GM12892 (cell line): Measurements from ENCODE around the gene GLYAT.
"Not testable (repeated sequence)": the region's sequence is repeated elsewhere in the genome, so short reads cannot be mapped to it uniquely, and the experiment has no call there.

Experiments
- DNase-seq: peaks from one replicate; pipeline ENCODE4 v3.0.0; 2011; ENCODE audit not compliant: insufficient read length
- FAIRE-seq: peaks from 2 replicates; lab custom pipeline; 2011; peaks lifted over from hg19 to GRCh38; lab: Jason Lieb, UNC
- POLR2A ChIP-seq: IDR thresholded peaks from 2 replicates; pipeline ENCODE4 v1.6.1; 2011; ENCODE audit warnings: low read depth, low read length, control low read depth
- POLR2AphosphoS5 ChIP-seq: IDR thresholded peaks from 2 replicates; pipeline ENCODE4 v1.6.1; 2011; ENCODE audit warnings: low read depth, low read length, control low read depth
- TAF1 ChIP-seq: IDR thresholded peaks from 2 replicates; pipeline ENCODE4 v1.6.1; 2011; ENCODE audit warnings: low read depth, mild to moderate bottlenecking, control low read depth, low read length, borderline replicate concordance

The GLYAT gene

GRCh38 chr11:58740447-58740846 lies 8.7 kb upstream of the GLYAT start:
- FAIRE-seq (no peak), DNase-seq (no peak)
- TF ChIP-seq TAF1 = no peak
- TF ChIP-seq POLR2A = no peak
- TF ChIP-seq POLR2AphosphoS5 = no peak

- no peak for DNase-seq
- no peak for FAIRE-seq
- TF ChIP-seq POLR2A (no peak), TAF1 (no peak), POLR2AphosphoS5 (no peak)
Measured at GRCh38 chr11:58739725-58740430, 8.1 kb upstream of the GLYAT start.

GRCh38 chr11:58734681-58735490 lies 3.1 kb upstream of the GLYAT start:
- no peak for TF ChIP-seq POLR2AphosphoS5
- no peak for TF ChIP-seq TAF1
- no peak for TF ChIP-seq POLR2A
- FAIRE-seq (no peak), DNase-seq (no peak)

DNA sequence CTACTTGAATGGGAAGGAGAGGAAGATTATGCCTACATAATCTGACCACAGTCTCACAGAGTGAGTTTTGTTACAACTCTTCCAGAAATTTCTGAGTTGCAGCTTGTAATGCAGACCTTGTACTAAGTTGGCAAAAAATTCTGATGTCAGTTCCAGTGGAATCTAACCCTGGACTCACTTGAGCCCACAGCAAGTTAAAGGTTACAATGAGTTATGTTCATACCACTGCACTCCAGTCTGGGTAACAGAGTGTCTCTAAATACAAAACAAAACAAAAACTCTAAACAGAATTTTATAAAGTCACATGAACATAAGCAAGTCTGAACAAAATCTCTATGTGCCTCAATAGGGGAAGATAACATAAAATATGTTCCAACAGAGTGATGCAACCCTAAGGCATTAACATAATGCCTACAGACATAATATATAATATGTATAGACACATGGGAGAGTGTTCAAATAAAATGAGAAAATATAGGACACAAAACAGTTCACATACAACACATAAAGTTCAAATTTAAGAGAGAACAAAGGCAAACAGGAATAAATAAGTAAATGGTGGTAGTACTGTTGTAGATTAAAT lies 1.1 kb downstream of the GLYAT start:
- TF ChIP-seq TAF1 (no peak), POLR2AphosphoS5 (no peak), POLR2A (no peak)
- no peak for DNase-seq
- FAIRE-seq = no peak

GRCh38 chr11:58727415-58727797 lies 4.3 kb downstream of the GLYAT start:
- TF ChIP-seq POLR2A (no peak), POLR2AphosphoS5 (no peak), TAF1 (no peak)
- no peak for DNase-seq
- no peak for FAIRE-seq

GRCh38 chr11:58726737-58727414 lies 4.9 kb downstream of the GLYAT start:
- DNase-seq (no peak), FAIRE-seq (no peak)
- TF ChIP-seq POLR2A = no peak
- TF ChIP-seq POLR2AphosphoS5 = no peak
- TF ChIP-seq TAF1 = no peak

DNA sequence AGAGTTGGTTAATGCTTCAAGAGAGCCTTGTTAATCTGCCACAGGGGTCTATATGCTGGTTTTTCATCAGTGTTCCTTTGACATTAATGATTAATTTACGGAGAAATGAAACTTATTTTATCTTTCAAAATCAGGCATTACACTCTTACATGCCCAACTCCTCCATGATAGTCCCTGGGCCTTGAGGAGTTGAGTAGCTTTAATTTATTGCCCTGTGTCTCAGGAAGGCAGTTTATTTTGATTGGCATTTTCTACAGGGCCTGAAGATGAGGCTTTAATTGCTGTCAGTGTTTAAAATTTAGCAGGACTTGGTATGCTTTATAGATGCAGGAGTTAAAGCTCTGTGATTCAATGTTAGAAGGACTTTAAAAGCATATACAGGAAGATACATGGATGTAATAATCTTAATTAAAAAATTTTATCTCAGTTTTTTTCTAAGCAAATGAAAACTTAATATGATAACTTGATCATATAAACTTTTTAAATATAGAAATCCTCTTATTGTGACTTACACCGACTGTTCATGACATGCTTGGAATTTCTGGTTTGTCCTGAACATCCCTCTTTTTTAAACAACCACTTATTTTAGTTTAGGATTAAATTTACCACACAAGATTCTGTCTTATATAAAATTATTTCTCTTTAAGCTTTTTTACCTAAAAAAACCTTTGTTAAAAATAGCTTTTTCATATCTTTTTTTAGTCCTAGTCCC lies 12.2 kb downstream of the GLYAT start:
- DNase-seq (no peak), FAIRE-seq (no peak)
- no peak for TF ChIP-seq POLR2AphosphoS5
- no peak for TF ChIP-seq TAF1
- TF ChIP-seq POLR2A = no peak

DNA sequence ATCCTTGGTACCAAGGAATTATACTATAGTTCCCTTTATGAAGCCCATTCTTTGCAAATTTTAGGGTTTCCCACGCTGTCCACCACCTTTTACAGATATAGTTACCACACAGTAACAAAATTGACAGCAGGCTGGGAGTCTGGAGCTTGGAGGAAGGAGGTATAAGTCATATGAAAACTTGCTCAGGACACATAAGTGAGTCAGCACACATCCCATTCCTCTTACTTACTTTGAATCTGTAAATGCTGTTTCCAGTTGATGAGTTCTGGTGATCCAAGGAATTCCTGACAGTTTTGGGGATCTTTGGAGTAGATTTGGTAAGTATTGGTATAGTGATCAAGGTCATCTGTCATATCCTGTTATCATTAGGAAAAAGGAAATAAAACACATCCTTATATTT lies 19.2 kb downstream of the GLYAT start:
- no peak for TF ChIP-seq TAF1
- TF ChIP-seq POLR2AphosphoS5 = no peak
- no peak for TF ChIP-seq POLR2A
- no peak for FAIRE-seq
- no peak for DNase-seq

GRCh38 chr11:58711832-58712231 lies 19.9 kb downstream of the GLYAT start:
- DNase-seq (no peak), FAIRE-seq (no peak)
- TF ChIP-seq TAF1 = no peak
- no peak for TF ChIP-seq POLR2A
- TF ChIP-seq POLR2AphosphoS5 = no peak

DNA sequence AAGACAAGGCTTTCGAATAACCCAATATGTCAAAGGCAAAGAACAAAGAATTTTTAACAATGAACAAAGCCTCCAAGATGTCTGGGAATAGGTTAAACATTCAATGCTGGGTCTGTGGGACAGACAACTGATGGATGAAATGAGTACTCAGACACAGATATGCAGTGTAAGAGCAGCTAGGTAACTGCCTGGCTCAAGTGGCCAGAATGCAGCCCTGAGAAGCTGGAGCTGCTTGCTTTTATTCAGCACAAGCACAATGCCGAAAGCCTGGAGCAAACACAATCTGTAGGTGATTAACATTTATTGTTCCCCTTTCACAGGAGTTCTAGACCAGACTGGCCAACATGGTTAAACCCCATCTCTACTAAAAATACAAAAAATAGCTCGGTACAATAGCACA lies 24.0 kb downstream of the GLYAT start:
- DNase-seq (no peak), FAIRE-seq (no peak)
- no peak for TF ChIP-seq POLR2AphosphoS5
- TF ChIP-seq TAF1 = no peak
- TF ChIP-seq POLR2A = no peak

- FAIRE-seq, DNase-seq: not testable (repeated sequence)
Measured at GRCh38 chr11:58696825-58697224, 34.9 kb downstream of the GLYAT start.
